Uterus (tissue), 2 donors: ENCODE results near the gene GID4.

ENCODE experiments used
- POLR2A ChIP-seq, 2 donors: fragments of 450-650 bp; IDR thresholded peaks; one replicate each; pipeline ENCODE4 v1.6.1; 2016; ENCODE audit warnings: antibody characterized with exemption in 2 of 2, mild to moderate bottlenecking in 1 of 2, moderate library complexity in 1 of 2
- TF ChIP-seq, protein P1 (sequence below), 4 experiments: fragments of 200-600 bp in 2 of 4; fragments of 450-650 bp in 2 of 4; sonication (generic) in 2 of 4; IDR thresholded peaks; one replicate each; pipeline ENCODE4 v1.5.1; 2016 to 2019; ENCODE audit warnings: antibody characterized with exemption in 4 of 4, mild to moderate bottlenecking in 2 of 4, moderate library complexity in 1 of 4

- TF ChIP-seq, protein P1, sequence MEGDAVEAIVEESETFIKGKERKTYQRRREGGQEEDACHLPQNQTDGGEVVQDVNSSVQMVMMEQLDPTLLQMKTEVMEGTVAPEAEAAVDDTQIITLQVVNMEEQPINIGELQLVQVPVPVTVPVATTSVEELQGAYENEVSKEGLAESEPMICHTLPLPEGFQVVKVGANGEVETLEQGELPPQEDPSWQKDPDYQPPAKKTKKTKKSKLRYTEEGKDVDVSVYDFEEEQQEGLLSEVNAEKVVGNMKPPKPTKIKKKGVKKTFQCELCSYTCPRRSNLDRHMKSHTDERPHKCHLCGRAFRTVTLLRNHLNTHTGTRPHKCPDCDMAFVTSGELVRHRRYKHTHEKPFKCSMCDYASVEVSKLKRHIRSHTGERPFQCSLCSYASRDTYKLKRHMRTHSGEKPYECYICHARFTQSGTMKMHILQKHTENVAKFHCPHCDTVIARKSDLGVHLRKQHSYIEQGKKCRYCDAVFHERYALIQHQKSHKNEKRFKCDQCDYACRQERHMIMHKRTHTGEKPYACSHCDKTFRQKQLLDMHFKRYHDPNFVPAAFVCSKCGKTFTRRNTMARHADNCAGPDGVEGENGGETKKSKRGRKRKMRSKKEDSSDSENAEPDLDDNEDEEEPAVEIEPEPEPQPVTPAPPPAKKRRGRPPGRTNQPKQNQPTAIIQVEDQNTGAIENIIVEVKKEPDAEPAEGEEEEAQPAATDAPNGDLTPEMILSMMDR (IDR thresholded peaks at IDR 0.05), result no peak
- TF ChIP-seq POLR2A (IDR thresholded peaks at IDR 0.05), result no peak
Observed at GRCh38 chr17:18070861-18071340, 31.7 kb downstream of the GID4 start.
